B cell (primary cell): Measurements from ENCODE around the gene SMIM14. TPM values are rescaled to one million over a fixed set of nuclear protein-coding genes. Genes with fewer than 3 reads are reported as not detected.

ENCODE experiments used
- ATAC-seq: fragments of 200-7000 bp; cut with Tn5 transposase; one replicate; pipeline ENCODE4 v1.10.0; 2021; ENCODE audit warnings: low read depth, mild to moderate bottlenecking, moderate number of reproducible peaks, moderate library complexity
- CTCF ChIA-PET: fragments of 350-600 bp; sonication (Branson Sonifier 250); formaldehyde crosslinking; loops from one replicate; lab custom pipeline; 2021; ENCODE audit warnings: antibody characterized with exemption, inconsistent platforms; lab: Charles Lee
- POLR2A ChIA-PET: fragments of 350-600 bp; sonication (Branson Sonifier 250); formaldehyde crosslinking; loops from one replicate; lab custom pipeline; 2021; ENCODE audit warnings: antibody characterized with exemption; lab: Charles Lee
- DNase-seq: peaks from one replicate; pipeline ENCODE4 v3.0.0; 2013
- H2AFZ ChIP-seq: 2 replicates; pipeline ENCODE4 v1.6.1; 2012; ENCODE audit warnings: mild to moderate bottlenecking, low read depth, low read length; ENCODE audit not compliant: insufficient read depth, poor library complexity, severe bottlenecking
- H3K27ac ChIP-seq, 2 donors: 1 replicate in 1 of 2; 2 replicates in 1 of 2; pipeline ENCODE4 v1.5.1; 2012 to 2013; ENCODE audit warnings: low read length in 2 of 2, mild to moderate bottlenecking in 2 of 2, moderate library complexity in 1 of 2
- H3K27me3 ChIP-seq, 4 experiments: fragments of 200-600 bp in 1 of 4; sonication (generic) in 1 of 4; replicated peaks in 1 of 4; 1 replicate in 2 of 4; 2 replicates in 2 of 4; pipeline versions ENCODE4 v1.6.1 to v1.7.0; 2013 to 2016; ENCODE audit warnings: low read length in 3 of 4, mild to moderate bottlenecking in 2 of 4, mixed read lengths in 1 of 4, moderate library complexity in 1 of 4; ENCODE audit not compliant: insufficient read depth in 4 of 4, control insufficient read depth in 3 of 4; ENCODE audit errors: control extremely low read depth in 1 of 4
- H3K36me3 ChIP-seq, 2 experiments: replicated peaks in 1 of 2; 1 replicate in 1 of 2; 2 replicates in 1 of 2; pipeline versions ENCODE4 v1.6.1 to v1.7.1; 2013; ENCODE audit warnings: low read length in 1 of 2; ENCODE audit not compliant: insufficient read depth in 2 of 2, control insufficient read depth in 1 of 2; ENCODE audit errors: control extremely low read depth in 1 of 2, extremely low read depth in 1 of 2
- H3K4me1 ChIP-seq, 2 donors: fragments of 200-600 bp in 1 of 2; sonication (generic) in 1 of 2; 1 replicate in 1 of 2; 2 replicates in 1 of 2; pipeline versions ENCODE4 v1.5.1 to v1.6.1; 2013 to 2017; ENCODE audit warnings: low read length in 2 of 2; ENCODE audit not compliant: control insufficient read depth in 2 of 2, insufficient read depth in 2 of 2
- H3K4me2 ChIP-seq: replicated peaks from 2 replicates; pipeline ENCODE3; 2012; ENCODE audit warnings: mild to moderate bottlenecking, low read depth, low read length; ENCODE audit not compliant: poor library complexity, severe bottlenecking
- H3K4me3 ChIP-seq, 5 experiments: fragments of 200-600 bp in 1 of 5; sonication (generic) in 1 of 5; 1 replicate in 3 of 5; 2 replicates in 2 of 5; pipeline versions ENCODE4 v1.5.1 to v1.7.0; 2011 to 2016; ENCODE audit warnings: low read length in 4 of 5, mild to moderate bottlenecking in 4 of 5, low read depth in 2 of 5, control low read depth in 1 of 5, moderate library complexity in 1 of 5; ENCODE audit not compliant: insufficient read depth in 1 of 5; ENCODE audit errors: control extremely low read depth in 1 of 5, extremely low read depth in 1 of 5
- H3K79me2 ChIP-seq: fragments of 200-600 bp; sonication (generic); one replicate; pipeline ENCODE4 v1.6.0; 2016; ENCODE audit warnings: low read length; ENCODE audit not compliant: control insufficient read depth, insufficient read depth
- H3K9ac ChIP-seq: fragments of 200-600 bp; sonication (generic); 2 replicates; pipeline ENCODE4 v1.6.1; 2017; ENCODE audit warnings: mild to moderate bottlenecking, low read length, moderate library complexity
- H3K9me3 ChIP-seq, 3 donors: one replicate each; pipeline versions ENCODE4 v1.6.1 to v1.7.1; 2013; ENCODE audit warnings: low read length in 2 of 3; ENCODE audit not compliant: control insufficient read depth in 2 of 3, insufficient read depth in 1 of 3; ENCODE audit errors: control extremely low read depth in 1 of 3
- H4K20me1 ChIP-seq: 2 replicates; pipeline ENCODE4 v1.6.0; 2012; ENCODE audit warnings: mild to moderate bottlenecking, low read length; ENCODE audit not compliant: insufficient read depth, control insufficient read depth, poor library complexity, severe bottlenecking
- H3K27ac Mint-ChIP-seq: one replicate; pipeline ENCODE4 v1.8.0; 2021; ENCODE audit warnings: mixed read lengths
- H3K27me3 Mint-ChIP-seq: one replicate; pipeline ENCODE4 v1.8.0; 2021; ENCODE audit warnings: mixed read lengths
- H3K4me1 Mint-ChIP-seq: one replicate; pipeline ENCODE4 v1.8.0; 2021; ENCODE audit warnings: mixed read lengths
- H3K4me3 Mint-ChIP-seq: one replicate; pipeline ENCODE4 v1.8.0; 2021; ENCODE audit warnings: mixed read lengths
- H3K9me3 Mint-ChIP-seq: one replicate; pipeline ENCODE4 v1.8.0; 2022; ENCODE audit warnings: mixed read lengths; ENCODE audit not compliant: insufficient read depth
- CTCF ChIP-seq: fragments of 200-600 bp; IDR thresholded peaks from one replicate; pipeline ENCODE4 v1.8.0; 2022; ENCODE audit warnings: antibody characterized with exemption, mild to moderate bottlenecking
- EZH2 ChIP-seq: IDR thresholded peaks from 2 replicates; pipeline ENCODE4 v1.6.1; 2012; ENCODE audit warnings: borderline replicate concordance, low read depth, mild to moderate bottlenecking, moderate library complexity, low read length; ENCODE audit not compliant: insufficient read depth, poor library complexity, severe bottlenecking
- WGBS: methylation state at CpG from one replicate; pipeline ENCODE4 v1.1.5; 2013; ENCODE audit warnings: missing lambda C conversion rate; ENCODE audit not compliant: insufficient coverage; 5-methylcytosine and 5-hydroxymethylcytosine counted together
- intact Hi-C: fragments of 100-400 bp; cut with micrococcal nuclease; formaldehyde crosslinking; loops from one replicate; pipeline ENCODE4 v1.10.0; 2022
- polyA plus RNA-seq: library from polyadenylated mRNA; depleted of rRNA; stranded (reverse); fragments of >200 nt; gene quantifications from 2 replicates; pipeline ENCODE4 v1.2.3, GENCODE V29; 2012
- total RNA-seq, 2 donors: library from RNA; stranded (reverse); fragments of 120-200 nt in 1 of 2; gene quantifications; 1 replicate in 1 of 2; 2 replicates in 1 of 2; pipeline versions ENCODE4 v1.2.3 to v1.2.4, GENCODE V29; 2013 to 2022

The SMIM14 gene
- total and polyA plus RNA-seq, 2 donors (not counting 1 experiment from before 2014, with no cell fraction given) = 38.9 to 56.0 TPM

- H3K4me1 Mint-ChIP-seq = peaks cover 10% of the 10 kb centered on the region
- intact Hi-C loops = no loop called here
- Histone ChIP-seq H3K36me3 (no peaks in the 10 kb centered on the region), H3K27ac (no peak overlapping the region), H3K4me1 (peaks cover 0 to 20% of the 10 kb centered on the region in 2 donors), H2AFZ (no peak overlapping the region), H3K4me2 (no peak overlapping the region), H3K4me3 (no peak overlapping the region), H3K27me3 (no peaks in the 10 kb centered on the region), H3K9me3 (no peaks in the 10 kb centered on the region), H4K20me1 (no peaks in the 10 kb centered on the region), H3K9ac (no peak overlapping the region), H3K79me2 (no peaks in the 10 kb centered on the region)
- TF ChIP-seq CTCF = no peak
- TF ChIP-seq EZH2 = no peak
- no CpG with 5 or more reads among the region's 3 CpGs for WGBS
- POLR2A ChIA-PET = no interaction called here
- H3K27ac Mint-ChIP-seq = no peak overlapping the region
- H3K9me3 Mint-ChIP-seq = no peaks in the 10 kb centered on the region
- DNase-seq (no peak), ATAC-seq (no peak)
- H3K4me3 Mint-ChIP-seq = no peak overlapping the region
- H3K27me3 Mint-ChIP-seq = no peaks in the 10 kb centered on the region
- CTCF ChIA-PET = interaction anchor here (1.6 kb wide), 1 partner anchor 173 kb away, joined by 3 read pairs; no protein-coding TSS in a partner anchor
Observed at GRCh38 chr4:39648213-39648612, 9.5 kb upstream of the SMIM14 start.

GRCh38 chr4:39642885-39643552 is 4.4 kb upstream of the SMIM14 start:
- no peak overlapping the region for H3K9ac ChIP-seq
- intact Hi-C loops = no loop called here
- H3K9me3 ChIP-seq = no peaks in the 10 kb centered on the region
- ChIA-PET POLR2A (no interaction called here), CTCF (no interaction called here)
- Mint-ChIP-seq H3K4me3 (no peak overlapping the region), H3K4me1 (peaks cover 21% of the 10 kb centered on the region), H3K27me3 (no peaks in the 10 kb centered on the region), H3K9me3 (no peaks in the 10 kb centered on the region), H3K27ac (no peak overlapping the region)
- H2AFZ ChIP-seq = no peak overlapping the region
- H3K4me1 ChIP-seq = peaks cover 10 to 12% of the 10 kb centered on the region in 2 donors
- H4K20me1 ChIP-seq = no peaks in the 10 kb centered on the region
- DNase-seq (no peak), ATAC-seq (no peak)
- H3K36me3 ChIP-seq = no peaks in the 10 kb centered on the region
- no peak for TF ChIP-seq EZH2
- no peak for TF ChIP-seq CTCF
- H3K27ac ChIP-seq = no peak overlapping the region
- H3K27me3 ChIP-seq = no peaks in the 10 kb centered on the region
- no CpG with 5 or more reads among the region's 4 CpGs for WGBS
- H3K4me3 ChIP-seq = no peak overlapping the region
- H3K4me2 ChIP-seq = no peak overlapping the region
- peaks cover 23% of the 10 kb centered on the region for H3K79me2 ChIP-seq
